ENCODE measurements around the gene PHF21B.
"Not testable (repeated sequence)": the region's sequence is repeated elsewhere in the genome, so short reads cannot be mapped to it uniquely, and the experiment has no call there.

- not testable (repeated sequence) for TF ChIP-seq CTCF, EZH2, EZH2phosphoT487 (IDR thresholded peaks at IDR 0.05)
These were observed 105.2 kb downstream of the PHF21B start for GRCh38 chr22:44904492-44905152.

All from neural progenitor cell (in vitro differentiated cells).